ENCODE data around the gene LPCAT3. TPM values are rescaled to one million over a fixed set of nuclear protein-coding genes. Genes with fewer than 3 reads are reported as not detected.

LPCAT3 gene
- total and polyA plus RNA-seq, 2 of the 13 experiments (the other 11 are each of a cell fraction or from before 2014, with no cell fraction given): 44.5 to 64.3 TPM

DNA sequence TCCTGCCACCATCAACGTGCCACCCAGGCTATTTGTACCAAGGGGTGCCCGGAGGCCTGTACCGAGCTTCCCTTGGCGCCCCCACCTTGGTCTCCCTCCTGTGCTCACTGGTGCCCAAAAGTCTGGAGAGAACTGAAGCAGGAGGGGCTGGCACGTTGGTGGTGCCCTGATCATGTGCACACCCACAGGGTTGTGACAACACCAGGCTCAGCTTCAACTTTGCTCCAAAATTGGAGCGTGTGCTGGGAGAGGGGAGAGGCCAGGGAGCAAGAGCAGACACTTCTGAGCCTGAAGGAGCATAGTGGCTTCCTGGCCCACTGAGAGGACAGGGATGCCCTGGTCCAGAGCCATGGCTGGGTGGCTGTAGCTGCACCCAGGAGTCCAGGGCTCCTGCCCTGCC, 13.0 kb upstream of the LPCAT3 start:
- H3K9ac ChIP-seq (ENCODE audit: insufficient read depth, low read depth, low read length): no peak overlapping the region
- no peaks in the 10 kb centered on the region for H3K36me3 ChIP-seq (replicated peaks in 1 of 2; ENCODE audit: control insufficient read depth in 1 of 2, insufficient read depth in 2 of 2, low read length in 2 of 2)
- in situ Hi-C loops (cut with HindIII; ENCODE audit: extremely low pct_ligation_motif_present, low pct_unique_long_range_greater_than_20kb): no loop called here
- FAIRE-seq: no peak
- no peaks in the 10 kb centered on the region for H4K20me1 ChIP-seq (ENCODE audit: insufficient read depth, low read length)
- ATAC-seq: no peak
- no TSS peak for BruUV-seq (replicated peaks)
- no peak overlapping the region for H3K27ac ChIP-seq (ENCODE audit: extremely low read length, insufficient read depth, low read length)
- TF ChIP-seq ZNF619 (CRISPR knock-in tag; IDR thresholded peaks at IDR 0.05) (no peak), ZNF350 (CRISPR knock-in tag; IDR thresholded peaks at IDR 0.05; ENCODE audit: borderline replicate concordance, low read depth) (no peak), ZNF878 (CRISPR knock-in tag; IDR thresholded peaks at IDR 0.05) (no peak), ZNF256 (CRISPR knock-in tag; conservative IDR thresholded peaks at IDR 0.05) (no peak), NCOR1 (IDR thresholded peaks at IDR 0.05; ENCODE audit: borderline replicate concordance, low read length) (no peak), NCOA1 (CRISPR knock-in tag; IDR thresholded peaks at IDR 0.05) (no peak), CCDC6 (CRISPR knock-in tag; IDR thresholded peaks at IDR 0.05) (no peak), ZNF367 (CRISPR knock-in tag; IDR thresholded peaks at IDR 0.05; ENCODE audit: borderline replicate concordance) (no peak), ZNF549 (CRISPR knock-in tag; IDR thresholded peaks at IDR 0.05) (no peak), ZNF530 (CRISPR knock-in tag; IDR thresholded peaks at IDR 0.05; ENCODE audit: low read depth) (no peak), ZFP1 (CRISPR knock-in tag; IDR thresholded peaks at IDR 0.05) (no peak)
- TF ChIP-seq, protein P1, sequence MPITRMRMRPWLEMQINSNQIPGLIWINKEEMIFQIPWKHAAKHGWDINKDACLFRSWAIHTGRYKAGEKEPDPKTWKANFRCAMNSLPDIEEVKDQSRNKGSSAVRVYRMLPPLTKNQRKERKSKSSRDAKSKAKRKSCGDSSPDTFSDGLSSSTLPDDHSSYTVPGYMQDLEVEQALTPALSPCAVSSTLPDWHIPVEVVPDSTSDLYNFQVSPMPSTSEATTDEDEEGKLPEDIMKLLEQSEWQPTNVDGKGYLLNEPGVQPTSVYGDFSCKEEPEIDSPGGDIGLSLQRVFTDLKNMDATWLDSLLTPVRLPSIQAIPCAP (CRISPR knock-in tag; IDR thresholded peaks at IDR 0.05; ENCODE audit: low read depth): no peak
- no peak overlapping the region for H3K4me3 ChIP-seq (replicated peaks in 1 of 3; ENCODE audit: insufficient read depth in 1 of 3, low read depth in 2 of 3, low read length in 3 of 3)
- no peak for DNase-seq (ENCODE audit: low spot score)
- ChIA-PET POLR2A (no interaction called here), CTCF (ENCODE audit: low intra/inter-chr PET ratio, low total read pairs) (no interaction called here)
- no peak overlapping the region for H3K4me2 ChIP-seq (ENCODE audit: low read depth, low read length)
- H3K79me2 ChIP-seq (ENCODE audit: insufficient read depth, low read length): no peaks in the 10 kb centered on the region
- H3K4me1 ChIP-seq (ENCODE audit: insufficient read depth, low read length): peaks cover 3% of the 10 kb centered on the region; the same call in 1 of the 2 replicates
- no peak overlapping the region for H2AFZ ChIP-seq (ENCODE audit: low read length)
- no peaks in the 10 kb centered on the region for H3K9me3 ChIP-seq (ENCODE audit: low read length)
- H3K27me3 ChIP-seq (ENCODE audit: control insufficient read depth in 1 of 2, insufficient read depth in 2 of 2, low read length in 2 of 2): no peaks in the 10 kb centered on the region
- intact Hi-C loops (cut with micrococcal nuclease; ENCODE audit: unreplicated experiment): no loop called here
- whole genome bisulfite sequencing (ENCODE audit: low lambda C conversion rate): 31% methylated on average over 2 of the region's 6 CpGs

All from HepG2 (cell line).